GM23248 (cell line): ENCODE results near the gene OSBP2. TPM values are rescaled to one million over a fixed set of nuclear protein-coding genes. Genes with fewer than 3 reads are reported as not detected.

ENCODE experiments used
- DNase-seq: peaks from one replicate; pipeline ENCODE4 v3.0.0-alpha.2; 2015
- H2AFZ ChIP-seq: fragments of 200-600 bp; sonication (generic); 2 replicates; pipeline ENCODE4 v1.6.1; 2016; ENCODE audit warnings: antibody characterized with exemption
- H3F3A ChIP-seq: fragments of 200-600 bp; sonication (generic); 2 replicates; pipeline ENCODE4 v1.6.1; 2016; ENCODE audit warnings: mild to moderate bottlenecking, antibody characterized with exemption, mixed run types; ENCODE audit not compliant: insufficient read depth
- H3K27ac ChIP-seq: fragments of 200-600 bp; sonication (generic); 2 replicates; pipeline ENCODE4 v1.5.1; 2016; ENCODE audit warnings: mild to moderate bottlenecking
- H3K27me3 ChIP-seq: fragments of 200-600 bp; sonication (generic); replicated peaks from 2 replicates; pipeline ENCODE4 v1.6.1; 2016; ENCODE audit warnings: mild to moderate bottlenecking; ENCODE audit not compliant: insufficient read depth
- H3K36me3 ChIP-seq: fragments of 200-600 bp; sonication (generic); 2 replicates; pipeline ENCODE4 v1.6.1; 2016; ENCODE audit warnings: low read depth, mild to moderate bottlenecking
- H3K4me1 ChIP-seq: fragments of 200-600 bp; sonication (generic); 2 replicates; pipeline ENCODE4 v1.6.1; 2016; ENCODE audit warnings: mild to moderate bottlenecking; ENCODE audit not compliant: insufficient read depth
- H3K4me2 ChIP-seq: fragments of 200-600 bp; sonication (generic); one replicate; pipeline ENCODE4 v1.6.1; 2016; ENCODE audit warnings: mild to moderate bottlenecking; ENCODE audit not compliant: unreplicated experiment
- H3K4me3 ChIP-seq: fragments of 200-600 bp; sonication (generic); 2 replicates; pipeline ENCODE4 v1.5.1; 2016; ENCODE audit warnings: mild to moderate bottlenecking
- H3K79me2 ChIP-seq: fragments of 200-600 bp; sonication (generic); 2 replicates; pipeline ENCODE4 v1.6.1; 2016; ENCODE audit warnings: mild to moderate bottlenecking; ENCODE audit not compliant: insufficient read depth
- H3K9ac ChIP-seq: fragments of 200-600 bp; sonication (generic); 2 replicates; pipeline ENCODE4 v1.6.1; 2016; ENCODE audit warnings: mild to moderate bottlenecking
- H3K9me2 ChIP-seq: fragments of 200-600 bp; sonication (generic); 2 replicates; pipeline ENCODE4 v1.6.1; 2016; ENCODE audit warnings: mixed run types, mild to moderate bottlenecking, moderate library complexity; ENCODE audit not compliant: insufficient read depth
- H3K9me3 ChIP-seq: fragments of 200-600 bp; sonication (generic); one replicate; pipeline ENCODE4 v1.6.1; 2017; ENCODE audit warnings: low read depth
- H4K20me1 ChIP-seq: fragments of 200-600 bp; sonication (generic); 2 replicates; pipeline ENCODE4 v1.6.0; 2016; ENCODE audit not compliant: insufficient read depth
- EZH2 ChIP-seq: fragments of 200-600 bp; sonication (generic); IDR thresholded peaks from 2 replicates; pipeline ENCODE4 v1.6.1; 2018; ENCODE audit warnings: antibody characterized with exemption, mild to moderate bottlenecking; ENCODE audit not compliant: insufficient read depth, poor library complexity, severe bottlenecking
- EZH2phosphoT487 ChIP-seq: fragments of 200-600 bp; sonication (generic); IDR thresholded peaks from 2 replicates; pipeline ENCODE4 v1.6.1; 2018; ENCODE audit warnings: antibody characterized with exemption, moderate library complexity, mild to moderate bottlenecking, low read depth; ENCODE audit not compliant: insufficient read depth
- WGBS, 2 experiments: methylation state at CpG; one replicate each; pipeline ENCODE4 v1.1.6; 2015 to 2017; ENCODE audit warnings: low lambda C conversion rate in 2 of 2, low coverage in 1 of 2; ENCODE audit errors: missing lambda C conversion rate in 2 of 2; 5-methylcytosine and 5-hydroxymethylcytosine counted together
- in situ Hi-C: fragments of 300-500 bp; cut with MboI; formaldehyde crosslinking; loops from 2 replicates; pipeline ENCODE4 v1.15.0; 2020
- polyA plus RNA-seq: library from polyadenylated mRNA; unstranded; fragments of >200 nt; fragmentation: Nextera tagmentation; extraction: Ambion mirVana; gene quantifications from 2 replicates; pipeline ENCODE4 v1.2.1, GENCODE V29; 2016
- total RNA-seq: library from RNA; depleted of rRNA; stranded (reverse); fragments of >200 nt; shearing (Covaris generic); gene quantifications from 2 replicates; pipeline ENCODE4 v1.2.3, GENCODE V29; 2014

The OSBP2 gene
- total and polyA plus RNA-seq, 2 experiments from 2014 or later = 1.1 to 1.3 TPM

DNA sequence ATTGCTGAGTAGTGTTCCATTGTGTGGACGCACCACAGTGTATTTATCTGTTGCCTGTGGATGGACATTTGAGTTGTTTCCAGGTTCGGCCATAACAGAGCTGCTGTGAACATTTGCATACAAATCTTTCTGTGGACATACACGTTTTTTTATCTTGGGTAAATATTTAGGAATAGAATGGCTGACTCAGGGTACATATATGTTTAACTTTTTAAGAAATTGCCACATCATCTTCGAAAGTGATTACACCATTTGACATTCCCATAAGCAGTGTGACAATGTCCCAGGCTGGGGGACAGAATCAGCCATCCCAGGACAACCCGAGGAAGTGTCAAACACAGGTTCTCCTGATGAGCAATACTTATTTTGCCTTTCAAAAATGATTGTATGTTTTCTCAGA is 87.9 kb downstream of the OSBP2 start:
- H3K9me2 ChIP-seq = no peaks in the 10 kb centered on the region
- no peak overlapping the region for H3K27ac ChIP-seq
- no peaks in the 10 kb centered on the region for H3K79me2 ChIP-seq
- TF ChIP-seq EZH2 = no peak
- no peak for TF ChIP-seq EZH2phosphoT487
- H3K36me3 ChIP-seq = no peaks in the 10 kb centered on the region
- in situ Hi-C loops = no loop called here
- no peaks in the 10 kb centered on the region for H3K9me3 ChIP-seq
- DNase-seq = no peak
- no peaks in the 10 kb centered on the region for H3K27me3 ChIP-seq
- H2AFZ ChIP-seq = no peak overlapping the region
- no peak overlapping the region for H3K9ac ChIP-seq
- no peak overlapping the region for H3K4me2 ChIP-seq
- no peak overlapping the region for H3K4me3 ChIP-seq
- 75 to 81% methylated on average over 5 of the region's 5 CpGs for WGBS, 2 experiments
- no peaks in the 10 kb centered on the region for H3F3A ChIP-seq
- peaks cover 6% of the 10 kb centered on the region; the same call in 1 of the 2 replicates for H3K4me1 ChIP-seq
- H4K20me1 ChIP-seq = no peaks in the 10 kb centered on the region

- Histone ChIP-seq H3K9me2 (no peaks in the 10 kb centered on the region), H3F3A (no peaks in the 10 kb centered on the region), H2AFZ (no peak overlapping the region), H3K4me3 (no peak overlapping the region), H3K27ac (no peak overlapping the region), H3K9ac (no peak overlapping the region), H3K27me3 (no peaks in the 10 kb centered on the region), H4K20me1 (no peaks in the 10 kb centered on the region), H3K4me2 (no peak overlapping the region), H3K36me3 (no peaks in the 10 kb centered on the region), H3K79me2 (no peaks in the 10 kb centered on the region), H3K4me1 (peaks cover 6% of the 10 kb centered on the region; the same call in 1 of the 2 replicates), H3K9me3 (no peaks in the 10 kb centered on the region)
- TF ChIP-seq EZH2 (no peak), EZH2phosphoT487 (no peak)
- in situ Hi-C loops = no loop called here
- no peak for DNase-seq
- 88 to 93% methylated on average over 2 of the region's 2 CpGs for WGBS, 2 experiments
These were observed 88.3 kb downstream of the OSBP2 start for GRCh38 chr22:30783021-30783420.

- in situ Hi-C loops = no loop called here
- no peak for TF ChIP-seq EZH2
- TF ChIP-seq EZH2phosphoT487 = no peak
- 93 to 98% methylated on average over 2 of the region's 2 CpGs for WGBS, 2 experiments
- no peak overlapping the region for H3K4me2 ChIP-seq
- no peaks in the 10 kb centered on the region for H3K79me2 ChIP-seq
- no peaks in the 10 kb centered on the region for H3K9me3 ChIP-seq
- no peak overlapping the region for H2AFZ ChIP-seq
- no peak overlapping the region for H3K27ac ChIP-seq
- no peak overlapping the region for H3K4me3 ChIP-seq
- no peaks in the 10 kb centered on the region for H4K20me1 ChIP-seq
- H3K4me1 ChIP-seq = peaks cover 6% of the 10 kb centered on the region; the same call in 1 of the 2 replicates
- no peak for DNase-seq
- H3K36me3 ChIP-seq = no peaks in the 10 kb centered on the region
- H3K27me3 ChIP-seq = no peaks in the 10 kb centered on the region
- H3K9me2 ChIP-seq = no peaks in the 10 kb centered on the region
- H3F3A ChIP-seq = no peaks in the 10 kb centered on the region
- H3K9ac ChIP-seq = no peak overlapping the region
These were observed 90.9 kb downstream of the OSBP2 start for GRCh38 chr22:30785527-30785926.

- no peak for DNase-seq
- no peak overlapping the region for H2AFZ ChIP-seq
- H3F3A ChIP-seq = no peaks in the 10 kb centered on the region
- no peaks in the 10 kb centered on the region for H3K9me3 ChIP-seq
- H3K9ac ChIP-seq = no peak overlapping the region
- in situ Hi-C loops = no loop called here
- H3K4me1 ChIP-seq = no peaks in the 10 kb centered on the region
- H3K27me3 ChIP-seq = no peaks in the 10 kb centered on the region
- WGBS, 2 experiments = 28 to 34% methylated on average over 2 of the region's 2 CpGs
- H3K4me3 ChIP-seq = no peak overlapping the region
- no peaks in the 10 kb centered on the region for H3K9me2 ChIP-seq
- H3K79me2 ChIP-seq = no peaks in the 10 kb centered on the region
- TF ChIP-seq EZH2 = no peak
- TF ChIP-seq EZH2phosphoT487 = no peak
- no peak overlapping the region for H3K27ac ChIP-seq
- H3K4me2 ChIP-seq = no peak overlapping the region
- H3K36me3 ChIP-seq = no peaks in the 10 kb centered on the region
- no peaks in the 10 kb centered on the region for H4K20me1 ChIP-seq
These were observed 95.7 kb downstream of the OSBP2 start for GRCh38 chr22:30790366-30790765.

DNA sequence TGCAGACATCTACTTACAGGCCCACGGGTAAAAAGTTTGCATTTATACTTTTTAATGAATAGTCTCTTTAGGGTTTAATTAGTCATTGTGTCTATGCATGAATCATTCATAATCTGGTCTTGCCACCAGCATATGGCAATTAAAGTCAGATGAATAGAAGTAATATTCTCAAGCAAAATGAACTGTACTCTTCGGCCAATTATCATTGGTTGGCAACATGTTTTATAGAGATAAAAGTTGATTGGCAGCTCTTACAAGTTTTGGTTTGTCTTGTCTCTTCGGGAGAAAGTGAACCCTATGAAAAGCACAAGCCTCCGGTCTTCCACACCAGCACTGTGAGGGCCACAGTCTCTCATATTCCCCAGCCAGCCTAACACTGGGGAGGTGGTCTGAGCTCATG is 97.8 kb downstream of the OSBP2 start:
- in situ Hi-C loops = no loop called here
- no peak overlapping the region for H3K27ac ChIP-seq
- no peaks in the 10 kb centered on the region for H3K9me2 ChIP-seq
- H4K20me1 ChIP-seq = no peaks in the 10 kb centered on the region
- H2AFZ ChIP-seq = no peak overlapping the region
- WGBS, 2 experiments = 67 to 72% methylated on average over 4 of the region's 4 CpGs
- no peak overlapping the region for H3K9ac ChIP-seq
- no peaks in the 10 kb centered on the region for H3K9me3 ChIP-seq
- H3K4me2 ChIP-seq = no peak overlapping the region
- no peaks in the 10 kb centered on the region for H3K27me3 ChIP-seq
- H3F3A ChIP-seq = no peaks in the 10 kb centered on the region
- no peaks in the 10 kb centered on the region for H3K36me3 ChIP-seq
- no peak for TF ChIP-seq EZH2phosphoT487
- no peak for TF ChIP-seq EZH2
- no peak for DNase-seq
- no peaks in the 10 kb centered on the region for H3K4me1 ChIP-seq
- no peak overlapping the region for H3K4me3 ChIP-seq
- H3K79me2 ChIP-seq = no peaks in the 10 kb centered on the region
